ENCODE data around the gene AUTS2. TPM values are rescaled to one million over a fixed set of nuclear protein-coding genes. Genes with fewer than 3 reads are reported as not detected.

Gene AUTS2
- total and polyA plus RNA-seq, 2 of the 8 experiments (the other 6 are each of a cell fraction or from before 2014, with no cell fraction given), result 25.9 to 101 TPM

GRCh38 chr7:70355198-70356020 lies 757.1 kb downstream of the AUTS2 start:
- peaks cover 3% of the 10 kb centered on the region; the same call in 1 of the 2 replicates for H3K23me2 ChIP-seq (ENCODE audit: low read depth, low read length)
- no peak overlapping the region for H4K91ac ChIP-seq (replicated peaks; ENCODE audit: insufficient read length, low read length)
- no peaks in the 10 kb centered on the region for H3K9me3 ChIP-seq (ENCODE audit: insufficient read depth in 2 of 2, low read depth in 1 of 2, low read length in 1 of 2)
- H3K27ac ChIP-seq (ENCODE audit: low read depth, low read length), result no peak overlapping the region
- no peak overlapping the region for H2AK5ac ChIP-seq (ENCODE audit: low read depth, low read length)
- no peak overlapping the region for H2BK15ac ChIP-seq (ENCODE audit: low read length)
- H4K5ac ChIP-seq (ENCODE audit: insufficient read length, low read depth, low read length), result no peak overlapping the region
- H4K20me1 ChIP-seq (replicated peaks in 1 of 2; ENCODE audit: control insufficient read depth in 1 of 2, insufficient read depth in 2 of 2, low read length in 2 of 2), result no peaks in the 10 kb centered on the region
- POLR2A ChIA-PET (ENCODE audit: partially characterized antibody), result no interaction called here
- no peak overlapping the region for H3K14ac ChIP-seq (ENCODE audit: insufficient read length)
- no peak overlapping the region for H3K9ac ChIP-seq (replicated peaks in 1 of 4; ENCODE audit: extremely low read depth in 1 of 4, low read depth in 3 of 4, low read length in 3 of 4)
- H2BK20ac ChIP-seq (ENCODE audit: low read length), result no peak overlapping the region
- H3K18ac ChIP-seq (ENCODE audit: extremely low read depth, low read length), result no peak overlapping the region
- H3K79me1 ChIP-seq (ENCODE audit: low read depth, low read length), result no peaks in the 10 kb centered on the region
- no peak for FAIRE-seq
- H3K79me2 ChIP-seq (ENCODE audit: control insufficient read depth in 1 of 2, insufficient read depth in 2 of 2, low read length in 2 of 2), result no peaks in the 10 kb centered on the region
- H2AFZ ChIP-seq (ENCODE audit: low read length), result no peak overlapping the region
- peak overlapping the region; percentile 21 for H3K56ac ChIP-seq (replicated peaks; ENCODE audit: insufficient read length, low read depth, low read length)
- H3K4me3 ChIP-seq (ENCODE audit: extremely low read depth in 1 of 4, insufficient read depth in 2 of 4, low read depth in 3 of 4, low read length in 4 of 4), result no peak overlapping the region
- no peak overlapping the region for H3K23ac ChIP-seq (ENCODE audit: insufficient read length)
- no peak overlapping the region for H4K8ac ChIP-seq (ENCODE audit: extremely low read depth, insufficient read depth, low read length)
- no peak overlapping the region for H2BK5ac ChIP-seq (ENCODE audit: low read depth, low read length)
- peaks cover 0 to 3% (median 0%) of the 10 kb centered on the region in 4 experiments; a peak in 3 of 7 replicates for H3K4me1 ChIP-seq (replicated peaks in 1 of 4; ENCODE audit: control insufficient read depth in 3 of 4, insufficient read depth in 4 of 4, low read length in 3 of 4)
- H3K4me2 ChIP-seq (ENCODE audit: insufficient read depth in 1 of 2, low read depth in 2 of 2, low read length in 2 of 2), result no peak overlapping the region
- CTCF ChIA-PET (ENCODE audit: partially characterized antibody), result no interaction called here
- no peak overlapping the region for H3K4ac ChIP-seq (replicated peaks; ENCODE audit: insufficient read length, low read depth, low read length)
- DNase-seq (ENCODE audit: low read depth in 1 of 2, low spot score in 2 of 2), result no peak
- no peak overlapping the region for H2BK120ac ChIP-seq (replicated peaks; ENCODE audit: low read depth, low read length)
- H3K27me3 ChIP-seq (replicated peaks in 1 of 4; ENCODE audit: control insufficient read depth in 3 of 4, extremely low read depth in 1 of 4, insufficient read depth in 3 of 4, low read length in 3 of 4), result peaks cover 0 to 2% (median 0%) of the 10 kb centered on the region in 4 experiments; a peak in 1 of 7 replicates
- WGBS, 2 experiments (ENCODE audit: extremely low coverage in 1 of 2, insufficient coverage in 1 of 2, insufficient read length in 1 of 2, insufficient replicate concordance in 2 of 2, low coverage in 1 of 2, low lambda C conversion rate in 2 of 2, missing lambda C conversion rate in 1 of 2), result 80% methylated on average over 10 of the region's 10 CpGs; no CpG with 5 or more reads in 1 of the 2 experiments
- H3K36me3 ChIP-seq (ENCODE audit: control insufficient read depth in 2 of 4, insufficient read depth in 4 of 4, low read length in 3 of 4), result no peaks in the 10 kb centered on the region
- no peak overlapping the region for H2BK12ac ChIP-seq (ENCODE audit: low read depth, low read length)
- TF ChIP-seq YY1 (IDR thresholded peaks at IDR 0.05; ENCODE audit: low read depth, low read length) (no peak), POLR2AphosphoS5 (IDR thresholded peaks at IDR 0.05; ENCODE audit: low read depth, low read length) (no peak), RXRA (IDR thresholded peaks at IDR 0.05; ENCODE audit: insufficient read depth, low read depth, low read length) (no peak), CHD2 (IDR thresholded peaks at IDR 0.05; ENCODE audit: low read length) (no peak), NRF1 (IDR thresholded peaks at IDR 0.05; ENCODE audit: low read depth, low read length) (no peak), GABPA (IDR thresholded peaks at IDR 0.05; ENCODE audit: borderline replicate concordance, insufficient read depth, low read length) (no peak), RAD21 (IDR thresholded peaks at IDR 0.05 in 1 of 2, conservative IDR thresholded peaks at IDR 0.05 in 1 of 2; ENCODE audit: low read depth in 2 of 2, low read length in 2 of 2) (no peak), HDAC6 (IDR thresholded peaks at IDR 0.05; ENCODE audit: low read depth, low read length) (no peak), SRF (IDR thresholded peaks at IDR 0.05; ENCODE audit: low read depth, low read length) (no peak), CEBPB (IDR thresholded peaks at IDR 0.05; ENCODE audit: low read depth, low read length) (no peak), SIN3A (conservative IDR thresholded peaks at IDR 0.05 in 1 of 2, IDR thresholded peaks at IDR 0.05 in 1 of 2; ENCODE audit: low read depth in 1 of 2, low read length in 2 of 2) (no peak), USF2 (IDR thresholded peaks at IDR 0.05; ENCODE audit: low read length) (no peak)
